ENCODE measurements around the gene C1orf226. TPM values are rescaled to one million over a fixed set of nuclear protein-coding genes. Genes with fewer than 3 reads are reported as not detected.

Gene C1orf226
- total RNA-seq: 10 to 100 TPM in 1 of 4 donors, 1 to 10 TPM in 3; 2.5 to 10.2 (median 3.7) TPM

- TF ChIP-seq CTCF (IDR thresholded peaks at IDR 0.05): no peak
- DNase-seq (ENCODE audit: low spot score): no peak
- ATAC-seq (ENCODE audit: low FRiP score): no peak
These were observed at the start of gene C1orf226 for GRCh38 chr1:162381383-162381782. Gene C1orf226, plus strand, starts transcription at chr1:162381728. Its CDS starts 174 bp downstream, at chr1:162381902.

- DNase-seq (ENCODE audit: low spot score) (no peak), ATAC-seq (ENCODE audit: low FRiP score) (no peak)
- no peak for TF ChIP-seq CTCF (IDR thresholded peaks at IDR 0.05)
These were observed 47.5 kb upstream of the C1orf226 start for GRCh38 chr1:162333991-162334390.

- no peak for TF ChIP-seq CTCF (IDR thresholded peaks at IDR 0.05)
- DNase-seq (ENCODE audit: low spot score) (no peak), ATAC-seq (ENCODE audit: low FRiP score) (no peak)
These were observed 46.4 kb upstream of the C1orf226 start for GRCh38 chr1:162335126-162335525.

GRCh38 chr1:162336621-162337285 lies 44.8 kb upstream of the C1orf226 start:
- no peak for DNase-seq (ENCODE audit: low spot score)
- no peak for ATAC-seq (ENCODE audit: low FRiP score)
- TF ChIP-seq CTCF (IDR thresholded peaks at IDR 0.05): no peak

GRCh38 chr1:162342452-162342983 lies 39.0 kb upstream of the C1orf226 start:
- TF ChIP-seq CTCF (IDR thresholded peaks at IDR 0.05): no peak
- ATAC-seq (ENCODE audit: low FRiP score) (no peak), DNase-seq (ENCODE audit: low spot score) (no peak)

GRCh38 chr1:162343470-162343869 lies 38.1 kb upstream of the C1orf226 start:
- ATAC-seq (ENCODE audit: low FRiP score) (no peak), DNase-seq (ENCODE audit: low spot score) (no peak)
- no peak for TF ChIP-seq CTCF (IDR thresholded peaks at IDR 0.05)

- DNase-seq (ENCODE audit: low spot score) (no peak), ATAC-seq (ENCODE audit: low FRiP score) (no peak)
These were observed 34.2 kb upstream of the C1orf226 start for GRCh38 chr1:162347281-162347680.

More at GRCh38 chr1:162347281-162347680, 34.2 kb upstream of the C1orf226 start:
- no peak for TF ChIP-seq CTCF (IDR thresholded peaks at IDR 0.05)
